DND-41 (cell line): ENCODE results near the gene SEMA5B.

Experiments
- ATAC-seq: fragments of 200-7000 bp; cut with Tn5 transposase; 3 replicates; pipeline ENCODE4 v1.9.1; 2021; ENCODE audit warnings: low read depth; ENCODE audit not compliant: insufficient read depth
- DNase-seq: peaks from one replicate; pipeline ENCODE4 v3.0.0-alpha.2; 2020
- H2AFZ ChIP-seq: 2 replicates; pipeline ENCODE4 v1.6.0; 2012; ENCODE audit warnings: low read depth, low read length
- H3K27ac ChIP-seq: 2 replicates; pipeline ENCODE4 v1.5.1; 2012; ENCODE audit warnings: low read length, inconsistent platforms
- H3K27me3 ChIP-seq: fragments of 200-600 bp; sonication (generic); 2 replicates; pipeline ENCODE4 v1.6.0; 2012; ENCODE audit warnings: low read length, mild to moderate bottlenecking, inconsistent platforms; ENCODE audit not compliant: insufficient read depth, poor library complexity
- H3K36me3 ChIP-seq: 2 replicates; pipeline ENCODE4 v1.5.1; 2012; ENCODE audit warnings: low read length, inconsistent platforms; ENCODE audit not compliant: insufficient read depth
- H3K4me1 ChIP-seq: 2 replicates; pipeline ENCODE4 v1.5.1; 2012; ENCODE audit warnings: mild to moderate bottlenecking, low read length; ENCODE audit not compliant: insufficient read depth
- H3K4me2 ChIP-seq: 2 replicates; pipeline ENCODE4 v1.6.0; 2012; ENCODE audit warnings: mild to moderate bottlenecking, moderate library complexity, low read length, inconsistent platforms; ENCODE audit not compliant: insufficient read depth
- H3K4me3 ChIP-seq, 2 experiments: fragments of 200-600 bp in 1 of 2; shearing (Covaris generic) in 1 of 2; 2 replicates each; pipeline ENCODE4 v1.5.1; 2012 to 2016; ENCODE audit warnings: inconsistent platforms in 2 of 2, low read length in 2 of 2, mild to moderate bottlenecking in 2 of 2, low read depth in 1 of 2, moderate library complexity in 1 of 2
- H3K79me2 ChIP-seq: 2 replicates; pipeline ENCODE4 v1.6.0; 2012; ENCODE audit warnings: low read length, inconsistent platforms; ENCODE audit not compliant: insufficient read depth
- H3K9ac ChIP-seq: 2 replicates; pipeline ENCODE4 v1.6.0; 2012; ENCODE audit warnings: low read depth, mild to moderate bottlenecking, inconsistent platforms, low read length, moderate library complexity
- H3K9me3 ChIP-seq: 2 replicates; pipeline ENCODE4 v1.5.1; 2012; ENCODE audit warnings: low read length, moderate library complexity, mild to moderate bottlenecking, inconsistent platforms; ENCODE audit not compliant: insufficient read depth, severe bottlenecking
- H4K20me1 ChIP-seq: 2 replicates; pipeline ENCODE4 v1.6.0; 2012; ENCODE audit warnings: low read length; ENCODE audit not compliant: insufficient read depth
- CTCF ChIP-seq: IDR thresholded peaks from 2 replicates; pipeline ENCODE4 v1.5.1; 2012; ENCODE audit warnings: borderline replicate concordance, low read length, moderate library complexity, mild to moderate bottlenecking; ENCODE audit not compliant: poor library complexity, severe bottlenecking; ENCODE audit errors: extremely low read depth
- EZH2 ChIP-seq: IDR thresholded peaks from 3 replicates; pipeline ENCODE4 v1.6.1; 2012; ENCODE audit warnings: borderline replicate concordance, low read depth, mild to moderate bottlenecking, moderate library complexity, low read length, inconsistent platforms; ENCODE audit not compliant: severe bottlenecking

The SEMA5B gene

GRCh38 chr3:122931636-122932035, 95.9 kb downstream of the SEMA5B start:
- no peak overlapping the region for H3K27ac ChIP-seq
- DNase-seq: no peak
- H2AFZ ChIP-seq: no peak overlapping the region
- H4K20me1 ChIP-seq: no peaks in the 10 kb centered on the region
- TF ChIP-seq CTCF (no peak), EZH2 (no peak)
- peaks cover 17% of the 10 kb centered on the region for H3K27me3 ChIP-seq
- no peak overlapping the region for H3K4me3 ChIP-seq
- H3K4me2 ChIP-seq: no peak overlapping the region
- no peaks in the 10 kb centered on the region for H3K36me3 ChIP-seq
- H3K9ac ChIP-seq: no peak overlapping the region
- H3K79me2 ChIP-seq: no peaks in the 10 kb centered on the region
- ATAC-seq: no peak
- no peaks in the 10 kb centered on the region for H3K4me1 ChIP-seq
- no peaks in the 10 kb centered on the region for H3K9me3 ChIP-seq

DNA sequence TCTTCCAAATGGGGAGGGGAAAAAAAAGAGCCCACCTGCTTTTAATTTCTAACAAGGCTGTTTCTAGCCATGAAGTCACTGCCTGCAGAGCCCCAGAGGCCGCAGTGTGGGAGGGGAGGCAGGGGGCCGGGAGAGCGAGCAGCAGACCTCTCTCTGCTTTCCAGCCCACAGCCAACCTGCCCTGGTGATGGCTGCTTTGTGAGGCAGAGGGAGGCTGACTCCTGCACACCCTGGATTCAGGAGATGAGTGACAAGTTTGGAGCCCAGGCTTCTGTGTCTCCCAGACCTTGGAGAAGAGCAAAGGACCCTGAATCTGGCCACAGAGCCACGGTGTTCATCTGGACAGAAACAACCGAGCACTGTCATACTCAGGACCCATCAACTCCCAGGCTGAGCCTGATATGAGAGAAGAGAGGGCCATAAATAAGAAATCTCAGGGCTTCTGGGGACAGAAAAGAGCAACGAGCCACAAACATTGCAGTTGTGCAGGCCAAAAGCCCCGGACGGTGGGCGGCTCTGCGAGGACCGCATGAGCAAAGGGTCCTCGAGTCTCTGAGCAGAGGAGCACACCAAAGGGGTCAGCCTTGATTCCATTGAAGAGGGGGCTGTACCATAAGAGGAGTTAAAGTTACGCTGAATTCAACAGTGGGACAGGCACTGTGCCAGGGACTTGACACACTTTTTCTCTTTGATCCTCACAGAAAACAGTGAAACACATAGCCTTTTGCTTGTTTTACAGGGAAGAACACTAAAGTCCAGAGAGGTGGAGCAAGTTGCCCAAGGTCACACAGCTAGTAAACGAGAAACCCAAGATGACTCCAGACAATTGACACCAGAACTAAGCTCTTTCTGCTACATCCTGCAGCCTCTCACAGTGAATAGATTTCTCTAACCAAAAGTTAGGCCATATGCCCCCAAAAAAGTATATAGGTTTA, 97.2 kb downstream of the SEMA5B start:
- H3K27me3 ChIP-seq: peaks cover 17% of the 10 kb centered on the region
- no peaks in the 10 kb centered on the region for H4K20me1 ChIP-seq
- no peak overlapping the region for H3K9ac ChIP-seq
- ATAC-seq: no peak
- H3K27ac ChIP-seq: no peak overlapping the region
- no peaks in the 10 kb centered on the region for H3K4me1 ChIP-seq
- no peak for DNase-seq
- no peaks in the 10 kb centered on the region for H3K36me3 ChIP-seq
- no peak for TF ChIP-seq EZH2
- TF ChIP-seq CTCF: no peak
- H2AFZ ChIP-seq: no peak overlapping the region
- no peak overlapping the region for H3K4me2 ChIP-seq
- no peaks in the 10 kb centered on the region for H3K79me2 ChIP-seq
- no peaks in the 10 kb centered on the region for H3K9me3 ChIP-seq
- H3K4me3 ChIP-seq: no peak overlapping the region

DNA sequence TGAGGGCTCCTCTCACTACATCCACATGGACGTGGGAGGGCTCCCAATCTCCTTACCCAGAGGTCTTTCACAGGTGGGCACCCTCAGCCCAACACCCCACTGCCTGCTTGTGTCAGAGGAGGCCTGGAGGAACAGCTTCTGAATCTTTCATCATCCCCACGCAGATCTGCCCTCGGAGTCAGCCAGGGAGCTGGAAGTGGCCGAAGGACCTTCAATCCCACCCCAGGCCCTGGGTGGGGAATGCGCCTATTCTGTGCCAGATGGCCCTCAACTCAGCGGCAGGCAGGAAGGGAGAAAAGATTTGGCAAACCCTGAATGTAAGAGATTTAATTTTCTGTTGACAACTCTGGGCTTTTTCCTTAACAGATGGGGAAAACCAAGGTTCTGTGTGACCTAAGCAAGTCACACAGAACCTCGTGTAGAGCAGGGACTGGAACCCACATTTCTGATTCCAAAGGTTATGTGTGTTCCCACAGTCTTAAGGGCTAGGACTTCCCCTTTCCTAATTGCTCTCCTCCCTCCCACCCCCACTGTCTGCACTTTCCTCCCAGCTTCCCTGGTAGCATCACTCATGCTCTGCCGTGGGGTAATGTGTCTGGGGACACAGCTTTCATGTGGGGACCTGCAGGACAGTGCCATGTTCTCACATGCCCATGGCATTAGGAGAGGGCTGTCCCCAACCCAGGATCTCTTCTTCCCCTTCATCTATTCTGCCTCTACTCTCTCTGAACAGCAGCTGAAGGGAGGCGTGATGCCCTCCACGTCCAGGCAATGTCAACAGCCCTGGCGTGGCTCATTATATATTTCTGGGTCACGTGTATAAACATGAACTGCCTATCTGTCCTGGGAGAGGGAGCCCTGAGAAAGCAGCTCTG, 98.1 kb downstream of the SEMA5B start:
- Histone ChIP-seq H3K79me2 (no peaks in the 10 kb centered on the region), H3K9ac (no peak overlapping the region), H3K4me1 (no peaks in the 10 kb centered on the region), H3K4me2 (no peak overlapping the region), H2AFZ (no peak overlapping the region), H3K27me3 (peaks cover 17% of the 10 kb centered on the region), H3K4me3 (no peak overlapping the region), H4K20me1 (no peaks in the 10 kb centered on the region), H3K36me3 (no peaks in the 10 kb centered on the region), H3K27ac (no peak overlapping the region), H3K9me3 (no peaks in the 10 kb centered on the region)
- no peak for ATAC-seq
- TF ChIP-seq CTCF (no peak), EZH2 (no peak)
- DNase-seq: no peak
